Inferior parietal cortex (tissue), 1 donor: Measurements from ENCODE around the gene TPGS1.
A peak's percentile ranks its signal among the peaks of the same experiment; 100 is the strongest.
"Not testable (repeated sequence)": the region's sequence is repeated elsewhere in the genome, so short reads cannot be mapped to it uniquely, and the experiment has no call there.

Source experiments
- DNase-seq: peaks from one replicate; pipeline ENCODE4 v3.0.0-alpha.2; 2016; ENCODE audit errors: extremely low spot score

The TPGS1 gene

GRCh38 chr19:478236-478903 is 28.9 kb upstream of the TPGS1 start:
- peak; percentile 20 for DNase-seq

GRCh38 chr19:478976-479375 is 28.3 kb upstream of the TPGS1 start:
- no peak for DNase-seq

DNA sequence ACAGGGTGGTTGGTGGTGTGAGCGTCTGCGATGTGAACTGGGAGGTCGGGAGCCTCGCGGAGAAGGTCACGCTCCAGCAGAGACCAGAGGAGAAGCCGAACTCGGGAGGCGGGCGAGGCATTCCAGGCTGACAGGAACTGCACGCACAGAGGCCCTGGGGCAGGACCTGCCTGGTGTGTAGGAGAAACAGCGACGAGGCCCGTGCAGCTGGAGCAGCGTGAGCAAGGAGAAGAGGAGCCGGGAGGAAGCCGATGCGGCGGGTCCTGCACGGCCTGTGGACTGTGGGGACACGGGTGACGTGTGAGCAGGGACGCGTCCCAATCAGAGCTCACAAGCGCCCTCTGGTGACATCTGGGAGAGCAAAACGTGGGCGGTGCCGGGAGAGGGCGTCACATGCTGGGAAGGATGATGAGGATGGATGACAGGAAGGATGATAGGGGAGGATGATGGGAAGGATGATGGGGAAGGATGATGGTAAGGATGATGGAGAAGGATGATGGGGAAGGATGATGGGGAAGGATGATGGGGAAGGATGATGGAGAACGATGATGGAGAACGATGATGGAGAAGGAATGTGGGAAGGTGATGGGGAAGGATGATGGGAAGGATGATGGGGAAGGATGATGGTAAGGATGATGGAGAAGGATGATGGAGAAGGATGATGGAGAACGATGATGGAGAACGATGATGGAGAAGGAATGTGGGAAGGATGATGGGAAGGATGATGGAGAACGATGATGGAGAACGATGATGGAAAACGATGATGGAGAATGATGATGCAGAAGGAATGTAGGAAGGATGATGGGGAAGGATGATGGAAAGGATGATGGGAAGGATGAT is 27.1 kb upstream of the TPGS1 start:
- peak; percentile 76 for DNase-seq

DNA sequence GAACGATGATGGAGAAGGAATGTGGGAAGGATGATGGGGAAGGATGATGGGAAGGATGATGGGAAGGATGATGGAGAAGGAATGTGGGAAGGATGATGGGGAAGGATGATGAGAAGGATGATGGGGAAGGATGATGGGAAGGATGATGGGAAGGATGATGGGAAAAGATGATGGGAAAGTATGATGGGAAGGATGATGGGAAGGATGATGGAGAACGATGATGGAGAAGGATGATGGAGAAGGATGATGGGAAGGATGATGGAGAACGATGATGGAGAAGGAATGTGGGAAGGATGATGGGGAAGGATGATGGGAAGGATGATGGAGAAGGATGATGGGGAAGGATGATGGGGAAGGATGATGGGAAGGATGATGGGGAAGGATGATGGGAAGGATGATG is 26.2 kb upstream of the TPGS1 start:
- DNase-seq = not testable (repeated sequence)

- no peak for DNase-seq
These were observed 24.9 kb upstream of the TPGS1 start for GRCh38 chr19:482186-483041.

DNA sequence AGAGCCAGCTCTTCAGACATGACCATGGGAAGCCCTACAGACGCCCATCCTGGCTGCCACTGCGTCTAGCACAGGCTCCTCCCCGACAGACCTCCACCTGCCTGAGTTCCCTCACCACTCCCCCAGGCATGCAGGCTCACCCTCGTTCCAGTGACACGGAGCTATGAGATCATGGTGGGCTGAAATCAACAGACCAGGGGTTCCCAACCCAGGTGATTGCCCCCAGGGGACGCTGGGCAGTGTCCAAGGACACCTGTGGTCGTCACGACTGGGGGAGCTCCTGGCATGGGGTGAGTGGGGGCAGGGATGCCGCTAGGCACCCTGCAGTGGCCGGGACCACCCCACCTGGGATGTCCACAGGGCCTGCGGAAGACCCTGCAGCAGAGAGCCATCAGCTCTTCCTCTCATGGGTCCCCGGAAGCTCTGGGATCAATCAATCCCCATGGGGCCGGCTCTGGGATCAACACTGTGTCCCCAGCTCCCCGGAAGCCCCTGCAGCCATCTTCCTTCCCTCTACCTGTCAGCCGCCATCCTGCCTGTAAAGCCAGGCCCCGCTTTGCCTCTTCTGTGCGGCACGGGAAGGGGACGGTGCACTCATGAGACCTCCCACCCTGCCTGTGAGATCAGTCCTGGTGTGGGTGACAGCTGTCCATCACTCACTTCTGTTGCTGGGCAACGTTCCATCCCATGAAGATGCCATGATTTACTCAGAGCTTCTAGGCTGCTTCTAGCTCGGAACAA is 23.8 kb upstream of the TPGS1 start:
- no peak for DNase-seq

DNA sequence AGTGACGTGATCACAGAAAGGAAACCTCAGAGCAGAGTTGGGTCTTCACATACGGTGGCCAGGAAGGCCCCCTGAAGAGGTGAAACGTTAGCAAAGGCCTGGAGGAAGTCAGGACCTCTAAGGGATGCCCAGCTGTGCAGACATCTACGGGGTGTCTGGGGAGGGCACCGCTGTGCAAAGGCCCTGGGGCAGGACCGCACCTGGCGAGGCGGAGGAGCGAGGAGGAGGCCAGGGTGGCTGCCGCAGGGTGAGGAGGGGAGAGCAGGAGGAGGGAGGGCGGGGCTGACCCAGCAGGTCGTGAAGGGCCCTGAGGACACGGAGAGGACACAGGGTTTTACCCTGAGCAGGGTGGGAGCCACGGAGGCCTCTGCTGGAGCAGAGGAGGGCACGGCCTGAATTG is 22.8 kb upstream of the TPGS1 start:
- DNase-seq = no peak

DNA sequence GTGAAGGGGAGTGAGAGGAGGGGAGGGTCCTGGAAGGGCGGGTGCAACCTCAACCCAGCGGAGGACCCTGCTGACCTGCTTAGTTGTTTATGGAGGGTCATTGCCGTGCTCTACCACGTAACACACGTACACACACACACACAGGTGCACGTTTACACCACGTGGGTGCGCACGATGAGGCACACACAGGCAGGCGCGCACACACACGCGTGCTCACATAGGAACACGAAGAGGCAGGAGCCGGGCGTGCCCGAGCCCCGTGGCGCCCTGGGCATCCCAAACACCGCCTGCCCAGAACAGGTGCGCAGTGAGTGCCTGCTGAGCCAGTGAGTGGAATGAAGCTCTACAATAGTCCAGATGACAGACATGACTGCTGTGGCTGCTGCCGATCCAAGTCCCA is 22.2 kb upstream of the TPGS1 start:
- no peak for DNase-seq

- peak; percentile 68 for DNase-seq
These were observed 21.6 kb upstream of the TPGS1 start for GRCh38 chr19:485583-486236.

GRCh38 chr19:488505-489417 is 18.5 kb upstream of the TPGS1 start:
- peak; percentile 85 for DNase-seq

- DNase-seq = no peak
These were observed 17.7 kb upstream of the TPGS1 start for GRCh38 chr19:489418-490196.

GRCh38 chr19:491146-491741 is 16.1 kb upstream of the TPGS1 start:
- DNase-seq = no peak

- no peak for DNase-seq
These were observed 15.2 kb upstream of the TPGS1 start for GRCh38 chr19:492091-492531.

DNA sequence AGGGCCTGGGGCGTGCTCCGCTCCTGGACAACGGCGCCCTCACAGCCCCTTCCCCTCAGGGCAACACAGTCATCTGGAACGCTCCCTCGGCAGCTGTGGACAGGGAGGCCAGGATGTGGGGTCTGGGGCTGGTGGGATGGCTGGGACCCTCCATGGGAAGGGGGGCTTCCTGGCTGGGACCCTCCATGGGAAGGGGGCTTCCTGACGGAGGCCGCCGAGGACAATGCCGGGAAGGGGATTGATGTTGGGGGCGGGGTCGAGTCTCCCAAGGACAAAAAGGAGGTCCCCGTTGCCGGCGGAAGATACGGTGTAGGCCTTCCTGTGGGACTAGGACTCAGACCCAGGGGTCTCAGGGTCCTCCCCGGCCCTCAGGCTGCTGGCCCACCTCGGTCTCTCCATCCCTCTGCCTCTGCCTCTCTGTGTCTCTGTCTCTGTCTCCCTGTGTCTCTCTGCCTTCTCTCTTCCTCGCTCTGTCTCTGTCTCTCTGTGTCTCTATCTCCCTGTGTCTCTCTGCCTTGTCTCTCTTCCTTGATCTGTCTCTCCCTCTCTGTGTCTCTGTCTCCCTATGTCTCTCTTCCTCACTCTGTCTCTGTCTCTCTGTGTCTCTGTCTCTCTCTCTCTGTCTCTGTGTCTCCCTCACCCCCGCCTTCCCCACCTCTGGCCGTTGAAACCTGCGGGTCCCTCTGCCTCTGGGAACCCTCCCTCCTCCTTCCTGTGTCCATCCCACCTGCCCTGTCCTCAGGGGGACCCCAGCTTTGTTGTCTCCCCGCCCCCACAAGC is 13.7 kb upstream of the TPGS1 start:
- no peak for DNase-seq

GRCh38 chr19:494171-495080 is 12.9 kb upstream of the TPGS1 start:
- no peak for DNase-seq

- no peak for DNase-seq
These were observed 12.3 kb upstream of the TPGS1 start for GRCh38 chr19:495081-495401.
